Right hindlimb (tissue), 1 donor: Measurements from ENCODE around the gene OR2D2.
"Not testable (repeated sequence)": the region's sequence is repeated elsewhere in the genome, so short reads cannot be mapped to it uniquely, and the experiment has no call there.

Source experiments
- DNase-seq: peaks from one replicate; pipeline ENCODE4 v3.0.0-alpha.2; 2018

Gene OR2D2

GRCh38 chr11:6892400-6892799, at the start of gene OR2D2:
Gene OR2D2, minus strand, starts transcription at chr11:6892500. Its CDS starts 0 bp downstream, at chr11:6892500.
- no peak for DNase-seq

GRCh38 chr11:6941970-6942369, 49.7 kb upstream of the OR2D2 start:
- DNase-seq, result no peak

- DNase-seq, result no peak
Measured at GRCh38 chr11:6932145-6932544, 39.8 kb upstream of the OR2D2 start.

- DNase-seq, result no peak
Measured at GRCh38 chr11:6931146-6931713, 38.9 kb upstream of the OR2D2 start.

- no peak for DNase-seq
Measured at GRCh38 chr11:6928916-6929315, 36.6 kb upstream of the OR2D2 start.

- no peak for DNase-seq
Measured at GRCh38 chr11:6927030-6927617, 34.8 kb upstream of the OR2D2 start.

GRCh38 chr11:6926208-6927029, 34.1 kb upstream of the OR2D2 start, which contains the start of gene ZNF215:
Gene ZNF215, plus strand, starts transcription at chr11:6926426. Its CDS starts 5,847 bp downstream, at chr11:6932273.
- peak; percentile 88 for DNase-seq

- peak; percentile 19 for DNase-seq
Measured at GRCh38 chr11:6925636-6926207, 33.4 kb upstream of the OR2D2 start.

GRCh38 chr11:6925007-6925577, 32.8 kb upstream of the OR2D2 start:
- DNase-seq, result no peak

GRCh38 chr11:6920702-6921101, 28.4 kb upstream of the OR2D2 start, which contains the start of gene OR2D3:
Gene OR2D3, plus strand, starts transcription at chr11:6921002. Its CDS starts 0 bp downstream, at chr11:6921002.
- no peak for DNase-seq

GRCh38 chr11:6919698-6920097, 27.4 kb upstream of the OR2D2 start:
- DNase-seq, result no peak

- no peak for DNase-seq
Measured at GRCh38 chr11:6911948-6912347, 19.6 kb upstream of the OR2D2 start.

GRCh38 chr11:6911378-6911777, 19.1 kb upstream of the OR2D2 start:
- DNase-seq, result no peak

GRCh38 chr11:6904804-6905203, 12.5 kb upstream of the OR2D2 start:
- DNase-seq, result not testable (repeated sequence)

- no peak for DNase-seq
Measured at GRCh38 chr11:6900327-6900999, 8.2 kb upstream of the OR2D2 start.

- no peak for DNase-seq
Measured at GRCh38 chr11:6898911-6899310, 6.6 kb upstream of the OR2D2 start.

GRCh38 chr11:6895010-6895409, 2.7 kb upstream of the OR2D2 start:
- no peak for DNase-seq

- no peak for DNase-seq
Measured at GRCh38 chr11:6894097-6894496, 1.8 kb upstream of the OR2D2 start.

GRCh38 chr11:6889835-6890234, 2.5 kb downstream of the OR2D2 start:
- DNase-seq, result no peak

GRCh38 chr11:6888830-6889229, 3.5 kb downstream of the OR2D2 start:
- DNase-seq, result no peak

GRCh38 chr11:6887711-6888110, 4.6 kb downstream of the OR2D2 start:
- not testable (repeated sequence) for DNase-seq

GRCh38 chr11:6882751-6883150, 9.5 kb downstream of the OR2D2 start:
- DNase-seq, result no peak

GRCh38 chr11:6876914-6877313, 15.4 kb downstream of the OR2D2 start:
- DNase-seq, result no peak
